Neural cell (in vitro differentiated cells): ENCODE results near the gene APPBP2.

Source experiments
- CTCF ChIP-seq: fragments of 450-650 bp; IDR thresholded peaks from 2 replicates; pipeline ENCODE4 v1.5.1; 2014; ENCODE audit warnings: antibody characterized with exemption, mild to moderate bottlenecking, moderate library complexity; ENCODE audit not compliant: poor library complexity, severe bottlenecking
- EP300 ChIP-seq: fragments of 450-650 bp; conservative IDR thresholded peaks from 2 replicates; pipeline ENCODE4 v1.6.1; 2014; ENCODE audit warnings: antibody characterized with exemption, mild to moderate bottlenecking, moderate library complexity; ENCODE audit not compliant: poor library complexity, severe bottlenecking
- EZH2 ChIP-seq: fragments of 200-600, 300-800 bp; shearing (Covaris generic), sonication (generic); IDR thresholded peaks from 2 replicates; pipeline ENCODE4 v1.6.1; 2014; ENCODE audit warnings: antibody characterized with exemption, low read length, borderline replicate concordance, mild to moderate bottlenecking; ENCODE audit not compliant: insufficient read depth, poor library complexity, severe bottlenecking
- REST ChIP-seq: IDR thresholded peaks from 2 replicates; pipeline ENCODE4 v1.6.1; 2012; ENCODE audit warnings: borderline replicate concordance
- TAF1 ChIP-seq: IDR thresholded peaks from 2 replicates; pipeline ENCODE4 v1.6.1; 2012; ENCODE audit warnings: low read depth

GRCh38 chr17:60514500-60514899, 11.5 kb downstream of the APPBP2 start:
- TF ChIP-seq REST (no peak), CTCF (no peak), TAF1 (no peak), EZH2 (no peak), EP300 (no peak)
